ENCODE results near the gene HMGN2.
A peak's percentile ranks its signal among the peaks of the same experiment; 100 is the strongest.
"Not testable (repeated sequence)": the region's sequence is repeated elsewhere in the genome, so short reads cannot be mapped to it uniquely, and the experiment has no call there.

Gene HMGN2

GRCh38 chr1:26476958-26477357 is 4.7 kb downstream of the HMGN2 start:
- no peak for DNase-seq (ENCODE audit: low read depth in 1 of 2, low spot score in 1 of 2)

- DNase-seq (ENCODE audit: low read depth in 1 of 2, low spot score in 1 of 2) = no peak
These were observed 5.4 kb downstream of the HMGN2 start for GRCh38 chr1:26477446-26478152.

GRCh38 chr1:26478159-26478558 is 5.9 kb downstream of the HMGN2 start:
- DNase-seq (ENCODE audit: low read depth in 1 of 2, low spot score in 1 of 2) = no peak

GRCh38 chr1:26478988-26479387 is 6.7 kb downstream of the HMGN2 start:
- DNase-seq (ENCODE audit: low read depth in 1 of 2, low spot score in 1 of 2) = no peak

- DNase-seq (ENCODE audit: low read depth in 1 of 2, low spot score in 1 of 2) = no peak
These were observed 10.7 kb downstream of the HMGN2 start for GRCh38 chr1:26482921-26483320.

GRCh38 chr1:26483980-26484379 is 11.7 kb downstream of the HMGN2 start:
- DNase-seq (ENCODE audit: low read depth in 1 of 2, low spot score in 1 of 2) = no peak

- DNase-seq (ENCODE audit: low read depth in 1 of 2, low spot score in 1 of 2) = no peak
These were observed 17.9 kb downstream of the HMGN2 start for GRCh38 chr1:26490155-26490554.

- DNase-seq (ENCODE audit: low read depth in 1 of 2, low spot score in 1 of 2) = no peak
These were observed 21.0 kb downstream of the HMGN2 start for GRCh38 chr1:26493267-26493666.

GRCh38 chr1:26493938-26494337 is 21.7 kb downstream of the HMGN2 start:
- DNase-seq (ENCODE audit: low read depth in 1 of 2, low spot score in 1 of 2) = no peak

GRCh38 chr1:26496861-26497260 is 24.6 kb downstream of the HMGN2 start:
- DNase-seq (ENCODE audit: low read depth in 1 of 2, low spot score in 1 of 2) = no peak

GRCh38 chr1:26498894-26499293 is 26.7 kb downstream of the HMGN2 start:
- no peak for DNase-seq (ENCODE audit: low read depth in 1 of 2, low spot score in 1 of 2)

GRCh38 chr1:26500488-26501175 is 28.4 kb downstream of the HMGN2 start:
- peak; percentile 84 to 87 for DNase-seq (ENCODE audit: low read depth in 1 of 2, low spot score in 1 of 2)

- DNase-seq (ENCODE audit: low read depth in 1 of 2, low spot score in 1 of 2) = not testable (repeated sequence)
These were observed 38.5 kb downstream of the HMGN2 start for GRCh38 chr1:26510711-26511110.

- DNase-seq (ENCODE audit: low read depth in 1 of 2, low spot score in 1 of 2) = not testable (repeated sequence)
These were observed 43.6 kb downstream of the HMGN2 start for GRCh38 chr1:26515836-26516235.

- DNase-seq (ENCODE audit: low read depth in 1 of 2, low spot score in 1 of 2) = no peak
These were observed 44.9 kb downstream of the HMGN2 start for GRCh38 chr1:26516987-26517765.

- DNase-seq (ENCODE audit: low read depth in 1 of 2, low spot score in 1 of 2) = no peak
These were observed 45.5 kb downstream of the HMGN2 start for GRCh38 chr1:26517766-26518049.

- DNase-seq (ENCODE audit: low read depth in 1 of 2, low spot score in 1 of 2) = no peak
These were observed 46.1 kb downstream of the HMGN2 start for GRCh38 chr1:26518355-26518754.

GRCh38 chr1:26520339-26520738 is 48.1 kb downstream of the HMGN2 start:
- DNase-seq (ENCODE audit: low read depth in 1 of 2, low spot score in 1 of 2) = no peak

- no peak for DNase-seq (ENCODE audit: low read depth in 1 of 2, low spot score in 1 of 2)
These were observed 49.4 kb downstream of the HMGN2 start for GRCh38 chr1:26521669-26522030.

GRCh38 chr1:26522073-26522472 is 49.8 kb downstream of the HMGN2 start:
- DNase-seq (ENCODE audit: low read depth in 1 of 2, low spot score in 1 of 2) = no peak

- no peak for DNase-seq (ENCODE audit: low read depth in 1 of 2, low spot score in 1 of 2)
These were observed 51.9 kb downstream of the HMGN2 start for GRCh38 chr1:26524181-26524580.
